ENCODE data around the gene ASAP2.

Gene ASAP2

GRCh38 chr2:9373476-9373875 lies 166.9 kb downstream of the ASAP2 start:
- DNase-seq (ENCODE audit: extremely low read depth in 1 of 2, low read depth in 1 of 2): no peak

DNA sequence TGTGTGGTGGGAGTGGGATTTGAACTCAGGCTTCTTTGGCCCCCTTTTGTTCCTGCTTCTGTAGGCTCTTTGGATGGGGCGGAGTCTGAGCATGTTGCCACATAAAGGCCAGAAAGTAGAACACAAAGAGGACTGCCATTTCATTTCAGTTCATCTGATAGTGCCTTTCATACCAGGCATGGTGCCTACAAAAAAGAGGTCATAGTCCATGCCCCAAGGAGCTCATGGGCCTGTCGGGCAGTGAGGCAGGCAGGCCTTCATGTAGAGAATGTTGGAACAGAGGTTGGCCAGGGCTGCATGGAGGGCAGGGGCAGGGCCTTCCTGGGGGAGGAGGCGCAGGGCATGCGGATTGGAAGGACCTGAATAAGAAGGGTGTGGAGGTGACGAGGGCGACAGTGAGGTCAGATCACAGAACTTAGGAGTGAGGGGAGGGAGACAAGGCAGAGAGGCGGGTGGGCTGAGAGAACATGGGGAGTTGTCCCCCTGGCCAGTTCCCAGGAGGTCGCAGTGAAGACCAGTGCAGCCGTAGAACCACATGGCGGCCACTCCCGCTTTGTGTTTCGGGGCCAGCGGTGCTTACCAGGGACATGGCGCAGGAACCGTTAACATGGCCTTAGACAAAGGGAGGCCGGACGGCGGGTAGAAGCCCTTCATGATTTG lies 167.6 kb downstream of the ASAP2 start:
- no peak for DNase-seq (ENCODE audit: extremely low read depth in 1 of 2, low read depth in 1 of 2)

- DNase-seq (ENCODE audit: extremely low read depth in 1 of 2, low read depth in 1 of 2): no peak
Observed at GRCh38 chr2:9375857-9376428, 169.3 kb downstream of the ASAP2 start.

DNA sequence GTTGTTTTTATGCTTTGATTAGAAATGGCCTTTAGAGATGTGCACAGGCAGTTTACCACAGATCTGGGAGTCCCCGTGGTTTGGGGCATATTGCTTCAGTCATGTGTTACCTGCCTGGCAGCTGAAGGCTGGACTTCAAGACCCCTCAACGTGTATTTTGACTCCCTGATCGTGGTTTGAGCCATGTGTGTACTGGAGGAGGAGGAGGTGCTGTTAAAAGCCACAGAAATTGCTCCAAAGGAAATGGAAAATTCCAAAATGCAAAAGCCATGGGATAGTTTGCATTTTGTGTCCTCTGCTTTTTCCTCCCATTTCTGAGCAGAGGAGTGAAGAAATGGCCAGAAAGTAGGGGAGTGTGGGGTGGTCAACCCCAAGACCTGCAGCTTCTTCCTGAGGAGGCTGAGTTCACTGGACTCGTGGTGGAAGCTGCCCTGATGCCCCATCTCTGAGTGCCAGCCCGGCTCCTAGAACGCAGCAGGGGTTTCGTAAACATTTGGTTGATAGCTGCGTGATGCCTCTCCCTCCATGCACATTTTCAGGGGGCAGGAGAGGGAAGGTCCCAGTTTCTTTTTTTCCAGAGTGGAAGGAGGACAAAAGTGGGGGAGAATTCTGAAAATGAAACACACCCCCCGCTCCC lies 171.0 kb downstream of the ASAP2 start:
- DNase-seq (ENCODE audit: extremely low read depth in 1 of 2, low read depth in 1 of 2): no peak

DNA sequence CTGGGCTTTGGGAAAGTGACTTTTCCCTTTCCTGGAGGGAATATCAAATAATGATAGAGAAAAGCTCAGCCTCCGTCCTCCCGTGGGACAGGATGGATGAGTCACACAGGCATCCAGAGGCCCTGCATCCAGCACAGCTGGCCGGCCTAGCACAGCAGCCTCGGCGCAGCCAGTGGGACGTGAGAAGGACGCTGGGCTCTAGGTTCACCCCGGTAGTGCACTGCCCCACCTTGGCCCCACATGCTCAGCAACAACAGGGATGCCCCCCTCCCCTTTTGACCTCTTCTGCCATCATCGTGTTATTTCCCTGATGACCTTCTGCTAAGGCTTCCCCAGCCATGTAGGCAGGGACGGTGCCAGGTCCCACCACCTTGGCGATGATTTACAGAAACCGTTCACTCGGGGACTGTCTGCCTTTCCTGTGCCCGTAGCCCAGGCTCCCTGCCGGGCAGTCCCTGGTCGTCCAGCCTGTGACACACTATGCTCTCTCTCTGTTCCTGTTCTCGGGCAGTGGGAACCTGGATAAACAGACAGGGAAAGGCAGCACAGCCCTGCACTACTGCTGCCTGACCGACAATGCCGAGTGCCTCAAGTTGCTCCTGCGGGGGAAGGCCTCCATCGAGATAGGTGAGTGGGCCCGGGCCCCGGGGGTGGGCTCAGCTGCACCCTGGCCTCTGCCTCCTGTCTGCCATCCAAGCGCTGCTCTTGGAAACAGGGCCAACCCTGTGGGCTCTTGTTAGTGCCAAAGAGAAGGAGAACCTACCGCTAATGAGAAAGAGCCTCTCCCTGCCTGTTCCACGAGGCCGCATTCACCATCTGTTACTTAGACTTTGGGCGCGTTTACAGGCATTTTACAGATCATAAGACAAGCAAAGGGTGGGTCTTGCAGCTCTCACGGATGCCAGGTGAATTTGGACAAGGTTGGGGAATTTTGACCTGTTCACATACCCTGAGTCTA lies 172.1 kb downstream of the ASAP2 start:
- no peak for DNase-seq (ENCODE audit: extremely low read depth in 1 of 2, low read depth in 1 of 2)

DNA sequence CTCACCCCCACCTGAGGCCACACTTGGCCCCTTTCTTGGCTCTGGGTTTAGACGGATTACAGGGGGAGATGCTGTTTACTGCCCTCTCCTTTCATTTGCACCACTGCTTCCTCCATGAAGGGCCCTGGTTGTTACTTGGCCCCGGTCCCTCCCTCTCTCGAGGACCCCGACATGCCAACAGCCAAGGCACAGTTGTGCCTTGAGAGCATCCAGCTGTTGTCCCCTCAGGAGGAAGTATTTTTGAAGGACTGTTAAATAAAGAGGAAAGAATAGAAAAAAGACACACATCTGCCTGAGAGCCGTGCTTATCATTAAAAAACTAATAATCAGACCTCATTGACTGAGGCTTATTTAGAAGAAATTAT lies 172.8 kb downstream of the ASAP2 start:
- no peak for DNase-seq (ENCODE audit: extremely low read depth in 1 of 2, low read depth in 1 of 2)

- no peak for DNase-seq (ENCODE audit: extremely low read depth in 1 of 2, low read depth in 1 of 2)
Observed at GRCh38 chr2:9380702-9381628, 174.4 kb downstream of the ASAP2 start.

DNA sequence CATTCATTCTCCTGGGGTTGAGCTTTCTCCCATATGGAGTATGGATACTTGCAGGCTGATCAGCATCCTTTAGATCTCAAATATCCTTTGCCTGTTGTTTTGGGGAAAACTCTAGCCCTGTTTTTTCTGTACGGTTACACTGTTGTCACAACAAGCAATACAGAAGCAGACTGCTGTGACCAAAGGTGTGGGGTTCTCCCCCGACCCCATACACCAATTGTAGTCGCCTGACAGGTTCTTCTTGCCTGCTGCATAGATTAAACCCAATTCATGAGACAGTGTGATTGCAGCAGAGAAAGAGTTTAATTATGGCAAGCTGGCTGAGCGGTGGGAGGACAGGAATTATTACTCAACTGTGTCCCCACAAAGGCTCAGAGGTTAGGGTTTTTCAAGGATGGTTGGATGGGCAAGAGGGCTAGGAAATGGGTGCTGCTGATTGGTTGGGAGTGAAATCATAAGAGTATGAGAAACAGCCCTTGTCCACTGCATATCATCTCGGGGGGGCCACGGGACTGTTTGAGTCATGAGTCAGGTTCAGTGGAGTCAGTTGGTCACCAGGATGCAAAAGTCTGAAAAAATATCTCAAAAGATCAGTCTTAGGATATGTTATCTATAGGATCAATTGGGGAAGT lies 176.1 kb downstream of the ASAP2 start:
- no peak for DNase-seq (ENCODE audit: extremely low read depth in 1 of 2, low read depth in 1 of 2)

GRCh38 chr2:9384521-9384920 lies 177.9 kb downstream of the ASAP2 start:
- DNase-seq (ENCODE audit: extremely low read depth in 1 of 2, low read depth in 1 of 2): no peak

GRCh38 chr2:9385841-9386240 lies 179.2 kb downstream of the ASAP2 start:
- no peak for DNase-seq (ENCODE audit: extremely low read depth in 1 of 2, low read depth in 1 of 2)

GRCh38 chr2:9388199-9388681 lies 181.6 kb downstream of the ASAP2 start:
- DNase-seq (ENCODE audit: extremely low read depth in 1 of 2, low read depth in 1 of 2): no peak

DNA sequence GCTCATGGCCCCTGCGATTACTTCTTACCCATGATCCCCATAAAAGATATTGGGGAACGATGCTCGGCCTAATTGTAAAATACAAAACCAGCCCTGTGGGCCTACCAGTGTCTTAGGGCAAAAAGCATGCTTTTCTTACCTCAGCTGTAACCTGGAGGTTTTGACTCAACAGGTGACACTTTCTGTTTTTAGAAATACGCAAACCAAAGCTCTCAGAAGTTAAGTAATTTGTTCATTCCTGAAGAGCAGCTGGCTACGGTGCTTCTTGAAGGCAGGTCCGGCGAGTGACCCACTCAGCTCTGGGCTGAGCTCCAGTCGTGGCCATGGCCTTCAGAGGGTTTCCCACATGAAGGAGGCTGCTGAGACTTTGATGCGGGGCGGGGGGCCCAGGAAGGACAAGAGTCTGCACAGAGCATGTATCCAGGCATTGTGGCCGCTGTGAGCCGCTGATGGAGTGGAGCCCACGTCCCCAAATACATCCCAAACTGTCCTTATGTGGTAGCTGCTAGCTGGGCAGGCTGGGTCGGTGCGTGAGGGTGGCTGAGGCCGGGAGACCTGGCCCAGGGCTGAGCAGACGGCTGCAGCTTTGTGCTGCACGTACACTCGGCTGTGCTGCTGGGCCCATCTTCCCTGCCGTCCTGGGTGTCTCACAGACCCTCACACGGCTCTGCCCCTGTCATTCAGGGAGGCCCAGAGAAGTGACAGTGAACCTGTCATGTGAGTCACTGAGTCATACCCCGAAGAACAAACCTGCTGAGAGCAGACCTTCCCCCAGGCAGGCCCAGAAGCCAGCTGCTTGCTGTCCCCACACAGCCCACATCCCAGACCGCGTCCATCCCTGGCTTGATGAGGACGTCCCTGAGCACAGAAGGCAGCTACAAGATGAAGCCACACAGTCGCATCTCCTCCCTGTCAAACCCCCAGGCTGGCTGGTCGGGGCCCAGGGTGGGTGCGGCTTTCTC lies 182.6 kb downstream of the ASAP2 start:
- DNase-seq (ENCODE audit: extremely low read depth in 1 of 2, low read depth in 1 of 2): no peak

DNA sequence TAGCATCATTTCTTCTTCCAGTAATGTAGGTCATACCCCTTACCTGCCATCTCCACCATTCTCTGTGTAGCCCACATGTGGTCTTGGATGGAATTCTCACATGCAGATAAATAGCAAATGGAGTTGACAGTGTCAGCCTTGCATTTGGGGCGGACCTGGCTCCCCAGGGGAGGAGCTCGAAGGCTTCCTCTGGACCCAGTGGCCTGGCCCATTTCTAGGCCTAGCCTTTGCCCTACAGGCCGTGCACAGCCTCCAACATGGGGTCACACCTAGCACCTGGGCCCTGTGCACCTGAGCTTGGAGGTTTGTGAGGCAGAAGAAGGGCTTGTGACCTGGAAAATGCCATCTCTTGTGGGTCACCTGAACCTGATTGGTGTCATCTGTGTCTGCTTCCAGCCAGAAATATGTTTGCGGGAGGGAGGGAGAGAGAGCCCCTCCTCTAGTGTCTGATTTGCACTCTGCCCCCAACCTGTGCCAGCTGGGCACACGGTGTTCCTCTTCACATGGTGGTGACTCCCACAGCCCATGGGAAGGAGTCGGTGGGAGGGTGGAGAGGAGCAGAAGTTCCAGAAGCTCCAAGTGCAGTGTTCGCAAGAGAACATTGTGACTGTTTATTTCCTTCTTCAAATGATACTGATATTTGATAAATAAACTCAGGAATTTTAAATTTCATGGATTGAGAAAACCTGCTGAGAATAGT lies 183.7 kb downstream of the ASAP2 start:
- DNase-seq (ENCODE audit: extremely low read depth in 1 of 2, low read depth in 1 of 2): no peak

DNA sequence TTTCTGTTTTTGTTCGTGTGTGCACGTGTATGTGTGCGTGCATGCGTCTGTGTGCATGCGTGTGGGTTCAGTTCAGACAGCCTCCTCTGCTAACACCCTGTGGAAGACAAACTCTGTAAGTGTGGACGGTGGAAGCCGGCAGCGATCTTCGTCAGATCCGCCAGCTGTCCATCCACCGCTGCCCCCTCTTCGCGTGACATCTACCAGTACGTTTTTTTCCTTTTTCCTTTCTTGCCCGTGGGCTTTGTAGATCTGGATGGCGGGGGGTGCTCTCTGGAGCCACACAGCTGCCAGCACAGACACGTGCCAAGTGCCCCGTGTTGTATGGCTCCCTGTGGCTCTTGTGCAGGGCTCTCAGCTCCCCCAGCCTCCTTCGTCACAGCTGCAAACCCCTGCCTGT lies 184.4 kb downstream of the ASAP2 start:
- no peak for DNase-seq (ENCODE audit: extremely low read depth in 1 of 2, low read depth in 1 of 2)

GRCh38 chr2:9391961-9392720 lies 185.5 kb downstream of the ASAP2 start:
- no peak for DNase-seq (ENCODE audit: extremely low read depth in 1 of 2, low read depth in 1 of 2)

DNA sequence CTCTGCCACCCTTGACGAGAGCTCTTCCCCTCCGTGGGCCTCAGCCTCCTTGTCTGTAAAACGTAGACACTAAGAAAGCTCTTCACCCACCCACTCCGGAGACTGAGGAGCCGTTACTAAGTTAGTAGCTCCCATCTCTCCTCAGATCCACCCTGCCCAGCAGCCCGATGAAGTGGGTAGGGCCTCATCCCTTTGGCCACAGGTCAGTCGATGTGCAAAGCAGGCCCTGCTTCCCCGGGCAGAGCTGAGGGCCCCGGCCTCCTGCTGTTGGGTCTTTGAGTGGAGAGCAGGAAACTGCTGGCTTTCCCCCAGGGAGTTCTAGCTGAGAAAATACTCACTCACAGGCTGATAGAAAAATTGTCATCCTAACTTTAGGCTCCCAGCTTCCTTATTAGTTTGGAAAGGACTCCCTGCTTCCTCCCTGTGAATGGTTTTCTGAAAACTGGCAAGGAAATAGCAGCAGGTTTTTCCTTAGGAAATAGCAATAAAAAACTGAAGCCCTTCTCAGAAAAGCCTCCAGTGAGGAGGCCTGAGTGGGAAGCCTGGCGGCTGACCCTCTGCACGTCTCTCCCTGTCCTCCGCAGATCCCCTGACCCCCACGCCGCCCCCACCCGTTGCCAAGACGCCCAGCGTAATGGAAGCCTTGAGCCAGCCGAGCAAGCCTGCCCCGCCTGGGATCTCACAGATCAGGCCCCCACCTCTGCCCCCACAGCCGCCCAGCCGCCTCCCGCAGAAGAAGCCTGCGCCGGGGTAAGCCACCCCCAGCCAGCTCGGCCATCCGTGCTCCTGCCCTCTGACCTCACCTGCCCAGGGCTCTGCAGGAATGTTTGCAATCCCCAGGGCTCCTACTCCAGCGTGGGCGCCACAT lies 186.5 kb downstream of the ASAP2 start:
- DNase-seq (ENCODE audit: extremely low read depth in 1 of 2, low read depth in 1 of 2): no peak
